Activated CD8-positive, alpha-beta memory T cell treated with anti-CD3 and anti-CD28 coated beads, Interleukin-2, amount 50 U/mL, for 24 hours (primary cell): ENCODE results near the gene CAP1.
"Not testable (repeated sequence)": the region's sequence is repeated elsewhere in the genome, so short reads cannot be mapped to it uniquely, and the experiment has no call there.

Source experiments
- DNase-seq: peaks from one replicate; pipeline ENCODE4 v3.0.0-alpha.2; 2020; ENCODE audit errors: extremely low read depth

CAP1 gene

GRCh38 chr1:40058453-40059337 lies 18.2 kb downstream of the CAP1 start:
- DNase-seq = no peak

DNA sequence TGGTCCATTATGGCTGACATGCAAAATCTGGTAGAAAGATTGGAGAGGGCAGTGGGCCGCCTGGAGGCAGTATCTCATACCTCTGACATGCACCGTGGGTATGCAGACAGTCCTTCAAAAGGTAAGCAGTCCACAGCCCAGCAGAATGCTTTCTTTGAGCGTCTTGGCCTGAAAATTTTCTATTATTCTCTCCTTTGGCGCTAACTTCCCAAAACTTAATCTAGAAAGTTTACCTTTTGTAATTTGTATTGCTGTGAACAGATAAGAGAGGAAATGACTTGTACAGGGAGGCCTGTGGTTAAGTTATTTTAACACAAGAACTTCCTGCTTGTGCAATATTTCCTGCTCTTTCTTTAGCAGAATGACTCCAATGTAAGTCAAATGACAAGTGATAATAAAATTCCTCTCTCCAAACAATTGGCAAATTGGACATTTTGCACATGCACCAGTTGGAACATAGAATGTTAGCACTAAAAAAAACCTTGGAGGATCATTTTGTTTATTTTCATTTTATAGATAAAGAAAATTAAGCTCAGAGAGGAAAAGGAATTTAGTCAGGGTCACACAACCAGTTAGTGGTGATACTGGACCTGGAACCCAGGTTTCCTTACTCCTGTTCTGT lies 18.9 kb downstream of the CAP1 start:
- DNase-seq = no peak

DNA sequence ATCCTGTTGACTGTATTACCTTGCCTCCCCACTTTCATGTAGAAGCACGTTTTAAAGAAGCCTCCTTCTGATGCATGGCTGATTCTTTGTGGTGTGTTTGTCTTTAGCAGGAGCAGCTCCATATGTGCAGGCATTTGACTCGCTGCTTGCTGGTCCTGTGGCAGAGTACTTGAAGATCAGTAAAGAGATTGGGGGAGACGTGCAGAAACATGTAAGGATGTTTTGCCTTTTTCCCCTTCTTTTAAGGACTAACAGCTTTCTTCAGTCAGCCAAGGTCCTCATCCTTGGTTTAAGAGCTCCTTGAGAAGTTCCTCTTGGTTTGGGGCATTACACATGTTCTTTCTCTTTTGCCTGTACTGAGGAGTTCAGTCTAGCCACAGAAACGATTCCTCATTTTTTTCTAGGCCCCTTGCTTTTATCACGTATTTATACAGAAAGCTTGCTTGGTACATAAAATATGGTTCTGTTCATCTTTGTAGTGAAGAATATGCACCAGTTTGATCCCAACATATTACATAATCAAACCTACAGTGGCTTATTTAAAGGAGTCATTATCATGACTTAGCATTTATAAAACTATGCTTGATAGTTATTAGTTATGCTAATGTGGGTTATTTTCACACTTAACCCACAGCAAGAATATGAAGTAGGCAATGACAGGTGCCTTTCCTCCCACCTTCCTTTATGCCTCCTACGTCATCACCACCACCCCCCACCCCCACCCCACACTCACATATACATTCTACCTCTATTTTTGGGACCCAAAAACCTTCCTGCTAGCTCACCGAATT lies 19.6 kb downstream of the CAP1 start:
- DNase-seq = no peak

DNA sequence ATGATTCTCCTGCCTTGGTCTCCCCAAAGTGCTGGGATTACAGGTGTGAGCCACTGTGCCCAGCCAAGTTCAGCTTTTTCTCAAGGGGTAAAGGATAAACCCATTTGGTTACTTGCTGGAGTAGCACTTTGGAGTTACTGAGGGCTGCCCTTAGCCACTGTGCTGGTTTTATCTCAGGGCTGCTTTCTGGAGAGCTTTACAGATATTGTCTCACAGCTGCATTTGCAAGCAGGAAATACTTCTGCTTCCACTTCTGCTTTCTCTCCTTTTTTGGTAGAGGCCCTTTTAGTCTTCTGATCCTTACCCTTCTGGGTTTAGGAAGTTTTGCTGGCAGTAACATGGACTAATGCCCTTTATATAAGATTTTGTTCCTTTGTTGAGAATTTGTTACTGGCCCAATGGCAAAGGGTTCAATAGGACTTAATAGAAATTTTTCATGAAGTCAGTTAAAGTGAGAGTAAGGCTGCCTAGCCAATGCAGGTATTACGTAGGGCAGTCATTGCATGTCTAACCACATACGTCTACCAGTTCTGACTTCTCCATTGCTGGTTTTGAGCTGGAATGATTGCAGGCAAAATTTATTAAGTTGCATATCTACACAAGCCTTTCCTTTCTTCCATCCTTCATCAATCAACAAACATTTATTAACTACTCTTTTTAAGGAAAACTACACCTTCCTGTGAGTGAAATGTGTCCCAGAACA lies 24.4 kb downstream of the CAP1 start:
- DNase-seq = no peak

- no peak for DNase-seq
Measured at GRCh38 chr1:40067023-40067422, 26.5 kb downstream of the CAP1 start.

GRCh38 chr1:40067851-40068250 lies 27.3 kb downstream of the CAP1 start:
- DNase-seq = no peak

- DNase-seq = no peak
Measured at GRCh38 chr1:40072142-40072541, 31.6 kb downstream of the CAP1 start.

DNA sequence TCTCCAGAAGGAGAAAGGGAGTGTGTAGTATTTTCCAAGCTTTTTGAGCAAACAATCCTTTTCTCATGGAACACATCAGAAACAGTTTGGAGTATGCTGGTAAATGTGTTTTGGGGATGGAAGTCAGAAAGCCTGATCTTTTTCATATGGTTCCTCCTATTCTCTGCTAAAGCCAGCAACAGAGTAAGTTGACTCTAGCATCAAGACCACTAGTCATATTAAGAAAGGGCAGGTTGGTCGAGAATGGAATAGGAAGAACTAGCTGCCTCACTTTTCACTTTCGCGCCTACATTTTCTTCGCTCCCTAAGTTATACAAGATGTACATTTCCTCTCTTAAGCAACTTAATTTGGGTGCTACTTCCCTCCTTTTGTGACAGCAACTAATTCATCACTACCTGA lies 32.5 kb downstream of the CAP1 start:
- no peak for DNase-seq

DNA sequence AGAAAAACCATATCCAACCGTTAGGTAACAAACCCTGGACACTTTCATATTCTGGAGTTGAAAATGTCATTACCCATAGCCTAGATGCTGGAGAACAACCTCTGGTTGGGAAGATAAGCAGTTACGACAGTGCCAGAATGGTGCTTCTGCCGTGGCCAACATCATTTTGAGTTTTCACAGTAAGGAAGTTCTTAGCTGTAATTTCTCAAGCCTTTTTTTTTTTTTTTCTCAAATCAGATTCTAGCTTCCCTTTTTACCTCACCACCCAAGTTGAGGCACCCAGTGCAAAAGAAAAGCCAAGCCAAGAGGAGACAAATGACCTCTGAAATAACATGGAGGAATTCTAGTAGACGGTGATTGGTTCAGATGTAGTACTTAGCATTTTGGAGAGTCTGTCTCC lies 34.7 kb downstream of the CAP1 start:
- no peak for DNase-seq

DNA sequence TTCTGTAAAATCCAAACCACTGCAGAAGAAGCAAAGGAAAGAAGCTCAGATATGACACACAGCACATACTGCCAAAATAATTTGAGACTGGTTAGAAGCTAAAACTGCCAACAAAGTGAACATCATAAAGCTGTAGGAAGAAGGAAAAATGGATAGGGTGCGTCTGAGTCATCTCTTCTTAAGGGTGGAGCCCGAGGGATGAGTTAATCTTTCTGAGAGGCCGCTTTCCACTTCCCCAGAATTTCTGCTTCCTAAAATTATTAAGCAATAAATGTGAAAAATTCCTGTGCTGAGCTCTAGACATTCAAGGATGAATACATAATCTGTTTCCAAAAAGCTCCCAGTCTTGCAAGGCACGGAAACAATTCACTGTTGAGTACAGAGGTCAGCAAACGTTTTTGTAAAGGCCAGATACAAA lies 36.4 kb downstream of the CAP1 start:
- DNase-seq = no peak

GRCh38 chr1:40078512-40079333 lies 38.2 kb downstream of the CAP1 start:
- DNase-seq = no peak

- DNase-seq = no peak
Measured at GRCh38 chr1:40079774-40080400, 39.4 kb downstream of the CAP1 start.

GRCh38 chr1:40081871-40082270 lies 41.3 kb downstream of the CAP1 start:
- no peak for DNase-seq

DNA sequence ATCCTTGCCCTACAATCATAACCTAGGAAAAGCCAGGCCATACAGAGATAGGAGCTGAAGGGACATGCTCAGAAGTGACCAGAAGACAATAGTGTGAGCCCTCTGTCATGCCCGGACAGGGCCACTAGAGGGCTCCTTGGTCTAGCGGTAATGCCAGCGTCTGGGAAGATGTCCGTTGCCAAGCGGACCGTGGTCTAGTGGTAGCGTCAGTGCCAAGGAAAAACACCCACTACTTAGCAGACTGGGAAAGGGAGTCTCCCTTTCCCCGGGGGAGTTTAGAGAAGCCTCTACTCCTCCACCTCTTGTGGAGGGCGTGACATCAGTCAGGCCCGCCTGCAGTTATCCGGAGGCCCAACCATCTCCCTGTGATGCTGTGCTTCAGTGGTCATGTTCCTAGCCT lies 44.2 kb downstream of the CAP1 start:
- not testable (repeated sequence) for DNase-seq

GRCh38 chr1:40090652-40091355 lies 50.3 kb downstream of the CAP1 start:
- DNase-seq = no peak

DNA sequence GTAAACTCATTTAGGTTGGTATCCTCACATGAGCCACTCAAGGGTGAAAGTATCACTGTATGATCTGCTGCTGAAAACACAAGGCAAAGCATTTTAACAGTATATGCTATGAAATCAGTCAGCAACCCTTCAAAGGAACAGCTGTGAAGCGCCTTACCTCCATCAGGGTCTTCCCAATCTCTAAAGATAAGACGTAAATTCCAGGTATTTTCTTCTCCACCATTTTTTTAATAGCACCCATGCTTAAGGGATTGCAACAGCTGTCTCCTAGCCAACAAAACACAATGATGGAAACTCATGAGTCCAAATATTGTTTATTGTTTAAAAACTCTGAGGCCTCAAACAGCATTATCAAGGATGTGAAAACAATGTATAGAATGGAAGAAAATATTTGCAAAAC lies 51.7 kb downstream of the CAP1 start:
- no peak for DNase-seq

DNA sequence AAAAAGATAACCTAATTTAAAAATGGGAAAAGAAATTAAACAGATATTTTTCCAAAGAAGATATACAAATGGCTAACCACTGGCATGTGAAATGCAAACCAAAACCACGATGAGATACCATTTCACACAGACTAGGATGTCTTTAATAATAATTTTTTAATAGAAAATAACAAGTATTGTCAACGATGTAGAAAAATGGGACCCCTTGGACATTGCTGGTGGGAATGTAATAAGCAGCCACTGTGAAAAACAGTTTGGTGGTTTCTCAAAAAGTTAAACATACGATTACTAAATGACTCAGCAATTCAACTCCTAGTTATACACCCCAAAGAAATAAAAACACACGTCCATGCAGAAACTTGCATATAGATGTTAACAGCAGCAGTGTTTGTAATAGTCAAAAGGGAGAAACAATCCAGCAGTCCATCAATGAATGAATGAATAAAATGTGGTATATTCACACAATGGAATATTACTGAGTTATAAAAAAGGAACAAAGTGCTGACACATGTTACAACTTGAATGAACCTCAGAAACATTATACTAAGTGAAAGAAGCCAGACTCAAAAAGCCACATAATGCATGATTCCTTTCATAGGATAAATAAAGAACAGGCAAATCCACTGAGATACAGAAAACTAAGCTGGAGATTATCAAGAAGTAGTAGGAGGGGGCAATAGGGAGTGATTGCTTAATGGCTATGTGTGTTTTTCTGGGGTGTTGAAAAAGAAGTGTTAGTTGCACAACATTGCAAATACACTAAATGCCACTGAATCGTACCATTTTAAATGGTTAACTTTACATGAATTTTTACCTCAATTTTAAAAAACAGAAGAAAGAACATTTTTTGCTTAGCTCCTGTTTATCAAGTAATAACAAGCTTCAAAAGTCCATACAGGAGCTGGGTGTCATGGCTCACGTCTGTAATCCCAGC lies 52.4 kb downstream of the CAP1 start:
- DNase-seq = no peak

- DNase-seq = no peak
Measured at GRCh38 chr1:40094466-40095110, 54.1 kb downstream of the CAP1 start.
